Ascending aorta (tissue), 2 donors: ENCODE results near the gene TRABD. TPM values are rescaled to one million over a fixed set of nuclear protein-coding genes. Genes with fewer than 3 reads are reported as not detected.

Experiments
- DNase-seq, 2 donors: peaks; one replicate each; pipeline ENCODE4 v3.0.0-alpha.2; 2019; ENCODE audit warnings: low spot score in 2 of 2
- H3K27ac ChIP-seq, 2 donors: fragments of 200-600 bp; sonication (generic); one replicate each; pipeline ENCODE4 v1.5.1; 2016 to 2017; ENCODE audit warnings: mild to moderate bottlenecking in 1 of 2
- H3K27me3 ChIP-seq: fragments of 200-600 bp; sonication (generic); one replicate; pipeline ENCODE4 v1.5.1; 2017
- H3K36me3 ChIP-seq, 2 donors: fragments of 200-600 bp; sonication (generic); one replicate each; pipeline ENCODE4 v1.5.1; 2016
- H3K4me1 ChIP-seq, 2 donors: fragments of 200-600 bp; sonication (generic); one replicate each; pipeline ENCODE4 v1.5.1; 2016 to 2017; ENCODE audit warnings: mild to moderate bottlenecking in 1 of 2
- H3K4me3 ChIP-seq, 2 donors: fragments of 200-600 bp; sonication (generic); one replicate each; pipeline ENCODE4 v1.5.1; 2016 to 2017; ENCODE audit warnings: mild to moderate bottlenecking in 1 of 2
- H3K9me3 ChIP-seq, 2 donors: fragments of 200-600 bp; sonication (generic); one replicate each; pipeline ENCODE4 v1.5.1; 2016
- intact Hi-C: fragments of 100-400 bp; cut with DNase I; formaldehyde crosslinking; loops from one replicate; pipeline ENCODE4 v1.15.1; 2023
- total RNA-seq: library from RNA; depleted of rRNA; stranded (reverse); fragments of >200 nt; gene quantifications from one replicate; pipeline ENCODE4 v1.1.0, GENCODE V29; 2016
- TF ChIP-seq, protein P1 (sequence below), 3 experiments: fragments of 200-600 bp in 2 of 3; fragments of 450-650 bp in 1 of 3; sonication (generic) in 2 of 3; IDR thresholded peaks; one replicate each; pipeline ENCODE4 v1.5.1; 2016 to 2019; ENCODE audit warnings: antibody characterized with exemption in 3 of 3, mild to moderate bottlenecking in 1 of 3, moderate library complexity in 1 of 3

TRABD gene
- total RNA-seq, 1 donor from 2014 or later: 91.4 TPM

DNA sequence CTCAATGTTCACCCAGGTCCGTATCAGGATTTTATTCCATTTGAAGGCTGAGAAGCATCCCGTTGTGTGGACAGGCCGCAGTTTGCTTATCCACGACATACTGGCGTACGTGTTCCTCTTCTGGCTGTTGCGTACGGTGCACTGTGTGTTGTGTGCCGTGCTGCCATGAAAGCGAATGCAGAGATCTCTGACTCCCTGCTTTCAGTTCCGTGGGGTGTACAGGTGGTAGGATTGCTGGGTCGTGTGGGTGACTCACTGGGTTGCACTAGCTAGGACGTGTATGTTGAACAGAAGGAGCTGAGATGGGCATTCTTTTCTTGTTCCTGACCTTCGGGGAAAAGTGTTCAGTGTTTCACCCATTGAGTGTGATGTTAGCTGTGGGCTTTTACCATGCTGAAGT, 25.4 kb downstream of the TRABD start:
- DNase-seq: no peak
- Histone ChIP-seq H3K4me1 (no peaks in the 10 kb centered on the region), H3K9me3 (no peaks in the 10 kb centered on the region), H3K27me3 (no peaks in the 10 kb centered on the region), H3K4me3 (no peak overlapping the region), H3K36me3 (peaks cover 49 to 81% of the 10 kb centered on the region in 2 donors), H3K27ac (no peak overlapping the region)
- TF ChIP-seq, protein P1, sequence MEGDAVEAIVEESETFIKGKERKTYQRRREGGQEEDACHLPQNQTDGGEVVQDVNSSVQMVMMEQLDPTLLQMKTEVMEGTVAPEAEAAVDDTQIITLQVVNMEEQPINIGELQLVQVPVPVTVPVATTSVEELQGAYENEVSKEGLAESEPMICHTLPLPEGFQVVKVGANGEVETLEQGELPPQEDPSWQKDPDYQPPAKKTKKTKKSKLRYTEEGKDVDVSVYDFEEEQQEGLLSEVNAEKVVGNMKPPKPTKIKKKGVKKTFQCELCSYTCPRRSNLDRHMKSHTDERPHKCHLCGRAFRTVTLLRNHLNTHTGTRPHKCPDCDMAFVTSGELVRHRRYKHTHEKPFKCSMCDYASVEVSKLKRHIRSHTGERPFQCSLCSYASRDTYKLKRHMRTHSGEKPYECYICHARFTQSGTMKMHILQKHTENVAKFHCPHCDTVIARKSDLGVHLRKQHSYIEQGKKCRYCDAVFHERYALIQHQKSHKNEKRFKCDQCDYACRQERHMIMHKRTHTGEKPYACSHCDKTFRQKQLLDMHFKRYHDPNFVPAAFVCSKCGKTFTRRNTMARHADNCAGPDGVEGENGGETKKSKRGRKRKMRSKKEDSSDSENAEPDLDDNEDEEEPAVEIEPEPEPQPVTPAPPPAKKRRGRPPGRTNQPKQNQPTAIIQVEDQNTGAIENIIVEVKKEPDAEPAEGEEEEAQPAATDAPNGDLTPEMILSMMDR (IDR thresholded peaks at IDR 0.05): no peak
- intact Hi-C loops: no loop called here

DNA sequence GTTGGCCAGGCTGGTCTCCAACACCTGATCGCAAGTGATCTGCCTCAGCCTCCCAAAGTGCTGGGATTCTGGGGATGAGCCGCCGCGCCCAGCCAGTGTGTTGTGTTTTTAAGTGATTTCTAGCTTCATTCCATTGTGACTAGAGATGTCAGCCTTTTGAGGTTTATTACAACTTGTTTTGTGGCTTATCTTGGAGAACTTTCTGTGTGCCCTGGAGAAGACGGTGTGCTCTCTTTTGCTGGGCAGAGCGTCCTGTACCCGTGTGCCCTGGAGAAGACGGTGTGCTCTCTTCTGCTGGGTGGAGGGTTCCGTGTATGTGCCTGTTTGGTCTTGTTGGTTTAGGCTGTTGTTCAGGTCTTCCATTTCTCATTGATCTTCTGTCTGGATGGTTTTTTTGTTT, 27.6 kb downstream of the TRABD start:
- intact Hi-C loops: no loop called here
- H3K36me3 ChIP-seq: peaks cover 52 to 83% of the 10 kb centered on the region in 2 donors

DNA sequence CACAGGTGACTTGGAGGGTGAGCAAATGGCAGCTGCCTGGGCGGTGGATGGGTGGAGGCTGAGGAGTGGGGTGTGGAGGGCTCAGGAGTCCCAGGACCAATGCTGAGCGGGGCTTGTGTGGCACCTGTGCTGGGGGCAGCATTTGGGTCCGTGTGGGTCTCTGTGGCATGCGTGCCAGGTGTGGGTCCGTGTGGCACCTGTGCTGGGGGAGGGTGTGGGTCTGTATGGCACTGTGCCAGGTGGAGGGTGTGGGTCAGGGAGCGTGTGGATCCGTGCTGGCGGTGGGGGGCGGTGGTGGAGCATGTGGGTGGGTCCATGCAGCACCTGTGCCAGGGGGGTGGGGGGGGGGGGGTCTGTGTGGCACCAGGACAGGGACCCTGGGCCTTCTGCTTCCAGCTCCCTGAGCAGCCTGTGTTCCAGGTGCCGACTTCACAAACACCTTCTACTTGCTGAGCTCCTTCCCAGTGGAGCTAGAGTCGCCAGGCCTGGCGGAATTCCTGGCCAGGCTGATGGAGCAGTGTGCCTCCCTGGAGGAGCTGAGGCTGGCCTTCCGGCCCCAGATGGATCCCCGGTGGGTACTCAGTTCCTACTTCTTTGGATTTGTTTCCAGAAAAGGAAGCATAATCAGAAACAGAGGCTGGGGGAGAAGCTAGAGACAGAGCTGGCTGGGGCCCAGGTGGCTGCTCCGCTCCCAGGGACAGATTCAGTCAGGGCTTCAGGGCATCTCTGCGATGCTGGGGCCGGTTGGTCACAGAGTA, 29.8 kb downstream of the TRABD start:
- peaks cover 56 to 83% of the 10 kb centered on the region in 2 donors for H3K36me3 ChIP-seq
- H3K4me3 ChIP-seq: no peak overlapping the region
- DNase-seq: no peak
- intact Hi-C loops: no loop called here
- TF ChIP-seq, protein P1 (IDR thresholded peaks at IDR 0.05): no peak
- H3K4me1 ChIP-seq: no peaks in the 10 kb centered on the region
- no peaks in the 10 kb centered on the region for H3K9me3 ChIP-seq
- no peak overlapping the region for H3K27ac ChIP-seq
- H3K27me3 ChIP-seq: no peaks in the 10 kb centered on the region

More for the DNA sequence above, 27.6 kb downstream of the TRABD start:
- DNase-seq: no peak
- no peak overlapping the region for H3K4me3 ChIP-seq
- H3K27ac ChIP-seq: no peak overlapping the region
- TF ChIP-seq, protein P1 (IDR thresholded peaks at IDR 0.05): no peak
- H3K27me3 ChIP-seq: no peaks in the 10 kb centered on the region
- no peaks in the 10 kb centered on the region for H3K4me1 ChIP-seq
- no peaks in the 10 kb centered on the region for H3K9me3 ChIP-seq

DNA sequence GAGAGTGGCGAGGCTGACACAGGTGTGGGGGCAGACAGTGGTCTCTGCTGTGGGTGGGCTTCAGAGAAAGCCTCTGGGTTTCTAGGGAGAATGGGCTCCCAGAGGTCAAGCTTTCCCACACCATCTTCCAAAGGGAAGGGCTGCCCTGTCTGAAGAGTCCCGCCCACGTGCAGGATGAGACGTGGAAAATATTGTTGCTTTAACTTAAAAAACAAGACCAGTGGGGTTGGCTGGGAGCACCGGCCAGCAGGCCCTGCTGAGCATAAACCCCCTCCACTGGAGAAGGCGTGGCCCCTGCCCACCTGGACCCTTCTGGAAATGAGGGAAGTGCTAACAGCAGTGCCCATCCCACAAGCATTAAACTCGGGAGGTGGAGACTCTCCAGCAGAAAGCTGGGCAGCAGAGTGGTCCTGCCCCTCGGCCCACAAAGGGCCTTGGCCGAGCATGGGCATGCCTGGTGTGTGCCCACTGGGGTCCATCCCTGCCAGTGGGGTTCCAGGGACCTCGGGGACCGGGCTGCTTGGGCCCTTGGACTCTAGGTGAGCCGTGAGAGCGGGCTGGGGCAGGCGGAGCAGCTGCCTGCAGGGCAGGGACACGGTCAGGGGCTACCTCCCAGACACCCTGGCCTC, 30.5 kb downstream of the TRABD start:
- DNase-seq: no peak
- intact Hi-C loops: no loop called here
- Histone ChIP-seq H3K4me3 (no peak overlapping the region), H3K4me1 (no peaks in the 10 kb centered on the region), H3K27me3 (no peaks in the 10 kb centered on the region), H3K27ac (no peak overlapping the region), H3K9me3 (no peaks in the 10 kb centered on the region), H3K36me3 (peaks cover 56 to 83% of the 10 kb centered on the region in 2 donors)
- TF ChIP-seq, protein P1 (IDR thresholded peaks at IDR 0.05): no peak

DNA sequence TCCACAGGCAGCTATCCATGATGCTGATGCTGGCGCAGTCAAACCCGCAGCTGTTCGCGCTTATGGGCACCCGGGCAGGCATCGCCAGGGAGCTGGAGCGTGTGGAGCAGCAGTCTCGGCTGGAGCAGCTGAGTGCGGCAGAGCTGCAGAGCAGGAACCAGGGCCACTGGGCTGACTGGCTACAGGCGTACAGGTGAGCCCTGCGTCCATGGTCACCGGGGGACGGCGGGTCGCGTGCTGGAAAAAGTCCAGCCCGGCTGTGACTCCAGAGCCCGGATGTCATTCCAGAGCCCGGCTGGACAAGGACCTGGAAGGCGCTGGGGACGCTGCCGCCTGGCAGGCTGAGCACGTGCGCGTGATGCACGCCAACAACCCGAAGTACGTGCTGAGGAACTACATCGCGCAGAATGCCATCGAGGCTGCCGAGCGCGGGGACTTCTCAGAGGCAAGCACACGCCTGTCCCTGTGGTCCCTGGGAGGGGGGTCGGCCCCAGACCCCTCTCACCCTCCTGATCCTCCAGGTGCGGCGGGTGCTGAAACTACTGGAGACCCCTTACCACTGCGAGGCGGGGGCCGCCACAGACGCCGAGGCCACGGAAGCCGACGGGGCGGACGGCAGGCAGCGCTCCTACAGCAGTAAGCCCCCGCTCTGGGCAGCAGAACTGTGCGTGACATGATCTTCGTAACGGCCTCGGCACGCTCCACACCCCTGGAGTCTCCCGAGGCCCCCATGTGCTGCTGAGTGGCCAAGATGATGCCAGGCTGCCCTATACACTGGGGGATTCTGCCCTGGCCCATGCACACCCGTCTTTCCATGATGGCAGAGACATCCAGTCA, 31.2 kb downstream of the TRABD start:
- TF ChIP-seq, protein P1 (IDR thresholded peaks at IDR 0.05): no peak
- intact Hi-C loops: no loop called here
- Histone ChIP-seq H3K9me3 (no peaks in the 10 kb centered on the region), H3K27me3 (no peaks in the 10 kb centered on the region), H3K36me3 (peaks cover 61 to 84% of the 10 kb centered on the region in 2 donors), H3K27ac (no peak overlapping the region), H3K4me3 (no peak overlapping the region), H3K4me1 (no peaks in the 10 kb centered on the region)
- DNase-seq: no peak
